Activated naive CD4-positive, alpha-beta T cell treated with anti-CD3 and anti-CD28 coated beads for 36 hours (primary cell): ENCODE data around the gene PAN3. TPM values are rescaled to one million over a fixed set of nuclear protein-coding genes. Genes with fewer than 3 reads are reported as not detected.
"Not testable (repeated sequence)": the region's sequence is repeated elsewhere in the genome, so short reads cannot be mapped to it uniquely, and the experiment has no call there.

Experiments used
- CTCF ChIA-PET: fragments of 350-600 bp; sonication (Branson Sonifier 250); formaldehyde crosslinking; loops from one replicate; lab custom pipeline; 2021; ENCODE audit warnings: antibody characterized with exemption; lab: Charles Lee
- DNase-seq: peaks from one replicate; pipeline ENCODE4 v3.0.0-alpha.2; 2020
- H3K27ac Mint-ChIP-seq: one replicate; pipeline ENCODE4 v1.8.0; 2021; ENCODE audit warnings: mild to moderate bottlenecking, mixed read lengths
- H3K27me3 Mint-ChIP-seq: one replicate; pipeline ENCODE4 v1.8.0; 2021; ENCODE audit warnings: low read depth, mixed read lengths
- H3K36me3 Mint-ChIP-seq: one replicate; pipeline ENCODE4 v1.8.0; 2021; ENCODE audit warnings: low read depth, mixed read lengths
- H3K4me1 Mint-ChIP-seq: one replicate; pipeline ENCODE4 v1.8.0; 2021; ENCODE audit warnings: low read depth, mixed read lengths
- H3K4me3 Mint-ChIP-seq: one replicate; pipeline ENCODE4 v1.8.0; 2021; ENCODE audit warnings: mild to moderate bottlenecking, moderate library complexity, mixed read lengths
- H3K9me3 Mint-ChIP-seq: one replicate; pipeline ENCODE4 v1.8.0; 2021; ENCODE audit warnings: mixed read lengths
- intact Hi-C: fragments of 100-400 bp; cut with micrococcal nuclease; formaldehyde crosslinking; loops from one replicate; pipeline ENCODE4 v1.15.1; 2023
- total RNA-seq, 2 experiments: library from RNA; stranded (reverse); gene quantifications; one replicate each; pipeline ENCODE4 v1.2.3, GENCODE V29; 2021

PAN3 gene
- total RNA-seq, 2 experiments from 2014 or later, result 21.2 to 21.7 TPM

GRCh38 chr13:28140433-28141125 lies 2.2 kb downstream of the PAN3 start:
- no peak for DNase-seq
- CTCF ChIA-PET, result interaction anchor here (0.6 kb wide), 1 partner anchor 81 kb away, joined by 3 read pairs; no protein-coding TSS in a partner anchor
- intact Hi-C loops, result no loop called here
- H3K36me3 Mint-ChIP-seq, result no peaks in the 10 kb centered on the region
- H3K27me3 Mint-ChIP-seq, result no peaks in the 10 kb centered on the region
- H3K4me1 Mint-ChIP-seq, result peaks cover 46% of the 10 kb centered on the region
- peak overlapping the region; percentile 77 for H3K4me3 Mint-ChIP-seq
- peak overlapping the region; percentile 3 for H3K27ac Mint-ChIP-seq
- no peaks in the 10 kb centered on the region for H3K9me3 Mint-ChIP-seq

- H3K9me3 Mint-ChIP-seq, intact Hi-C loops, DNase-seq, H3K36me3 Mint-ChIP-seq, CTCF ChIA-PET, H3K27me3 Mint-ChIP-seq: not testable (repeated sequence)
- Mint-ChIP-seq H3K4me3 (peak overlapping the region; percentile 45), H3K27ac (peak overlapping the region; percentile 16), H3K4me1 (peaks cover 44% of the 10 kb centered on the region)
Observed at GRCh38 chr13:28141542-28141941, 3.2 kb downstream of the PAN3 start.

- no peaks in the 10 kb centered on the region for H3K27me3 Mint-ChIP-seq
- DNase-seq, result no peak
- H3K9me3 Mint-ChIP-seq, result no peaks in the 10 kb centered on the region
- no peak overlapping the region for H3K27ac Mint-ChIP-seq
- no peak overlapping the region for H3K4me3 Mint-ChIP-seq
- CTCF ChIA-PET, result interaction anchor here (0.7 kb wide), 1 partner anchor 64 kb away, joined by 4 read pairs; no protein-coding TSS in a partner anchor
- H3K4me1 Mint-ChIP-seq, result peaks cover 59% of the 10 kb centered on the region
- intact Hi-C loops, result no loop called here
- no peaks in the 10 kb centered on the region for H3K36me3 Mint-ChIP-seq
Observed at GRCh38 chr13:28145049-28145448, 6.7 kb downstream of the PAN3 start.

GRCh38 chr13:28147495-28147894 lies 9.2 kb downstream of the PAN3 start:
- CTCF ChIA-PET, result interaction anchor here (1.1 kb wide), 1 partner anchor 12 kb away, joined by 3 read pairs; no protein-coding TSS in a partner anchor
- peaks cover 4% of the 10 kb centered on the region for H3K36me3 Mint-ChIP-seq
- intact Hi-C loops, result loop anchor here (1.0 kb wide), 1 partner anchor 9 kb away; the partner anchor contains the start of gene PAN3
- no peaks in the 10 kb centered on the region for H3K9me3 Mint-ChIP-seq
- H3K27ac Mint-ChIP-seq, result no peak overlapping the region
- H3K4me3 Mint-ChIP-seq, result no peak overlapping the region
- DNase-seq, result peak; percentile 23
- no peaks in the 10 kb centered on the region for H3K27me3 Mint-ChIP-seq
- H3K4me1 Mint-ChIP-seq, result peaks cover 48% of the 10 kb centered on the region

- H3K4me1 Mint-ChIP-seq, result peaks cover 30% of the 10 kb centered on the region
- CTCF ChIA-PET, result interaction anchor here (1.4 kb wide), 1 partner anchor 11 kb away, joined by 3 read pairs; no protein-coding TSS in a partner anchor
- H3K9me3 Mint-ChIP-seq, result peaks cover 16% of the 10 kb centered on the region
- H3K27ac Mint-ChIP-seq, result no peak overlapping the region
- H3K36me3 Mint-ChIP-seq, result peaks cover 22% of the 10 kb centered on the region
- intact Hi-C loops, result no loop called here
- H3K27me3 Mint-ChIP-seq, result no peaks in the 10 kb centered on the region
- no peak for DNase-seq
- no peak overlapping the region for H3K4me3 Mint-ChIP-seq
Observed at GRCh38 chr13:28159057-28159456, 20.7 kb downstream of the PAN3 start.

GRCh38 chr13:28161370-28161769 lies 23.0 kb downstream of the PAN3 start:
- CTCF ChIA-PET, result no interaction called here
- Mint-ChIP-seq H3K4me1 (peaks cover 43% of the 10 kb centered on the region), H3K27ac (no peak overlapping the region), H3K36me3 (peaks cover 22% of the 10 kb centered on the region), H3K9me3 (peaks cover 16% of the 10 kb centered on the region), H3K4me3 (no peak overlapping the region), H3K27me3 (no peaks in the 10 kb centered on the region)
- no peak for DNase-seq
- intact Hi-C loops, result no loop called here

GRCh38 chr13:28163587-28163986 lies 25.2 kb downstream of the PAN3 start:
- Mint-ChIP-seq H3K27ac (no peak overlapping the region), H3K27me3 (no peaks in the 10 kb centered on the region), H3K9me3 (peaks cover 4% of the 10 kb centered on the region), H3K36me3 (peaks cover 4% of the 10 kb centered on the region), H3K4me1 (peaks cover 48% of the 10 kb centered on the region), H3K4me3 (no peak overlapping the region)
- no peak for DNase-seq
- CTCF ChIA-PET, result no interaction called here
- intact Hi-C loops, result no loop called here

- CTCF ChIA-PET, result no interaction called here
- Mint-ChIP-seq H3K27me3 (no peaks in the 10 kb centered on the region), H3K4me1 (peaks cover 40% of the 10 kb centered on the region), H3K27ac (no peak overlapping the region), H3K9me3 (no peaks in the 10 kb centered on the region), H3K4me3 (no peak overlapping the region), H3K36me3 (peaks cover 2% of the 10 kb centered on the region)
- DNase-seq, result no peak
- intact Hi-C loops, result no loop called here
Observed at GRCh38 chr13:28166257-28166656, 27.9 kb downstream of the PAN3 start.

- Mint-ChIP-seq H3K9me3 (no peaks in the 10 kb centered on the region), H3K27ac (no peak overlapping the region), H3K36me3 (peaks cover 8% of the 10 kb centered on the region), H3K4me1 (peaks cover 33% of the 10 kb centered on the region), H3K27me3 (no peaks in the 10 kb centered on the region), H3K4me3 (no peak overlapping the region)
- intact Hi-C loops, result no loop called here
- CTCF ChIA-PET, result no interaction called here
- DNase-seq, result no peak
Observed at GRCh38 chr13:28171266-28171665, 32.9 kb downstream of the PAN3 start.

- H3K9me3 Mint-ChIP-seq, result no peaks in the 10 kb centered on the region
- CTCF ChIA-PET, result no interaction called here
- peaks cover 28% of the 10 kb centered on the region for H3K4me1 Mint-ChIP-seq
- no peaks in the 10 kb centered on the region for H3K27me3 Mint-ChIP-seq
- intact Hi-C loops, result no loop called here
- no peak overlapping the region for H3K27ac Mint-ChIP-seq
- H3K4me3 Mint-ChIP-seq, result no peak overlapping the region
- DNase-seq, result no peak
- peaks cover 15% of the 10 kb centered on the region for H3K36me3 Mint-ChIP-seq
Observed at GRCh38 chr13:28172947-28173346, 34.6 kb downstream of the PAN3 start.

- Mint-ChIP-seq H3K9me3 (no peaks in the 10 kb centered on the region), H3K27ac (no peak overlapping the region), H3K4me1 (peaks cover 28% of the 10 kb centered on the region), H3K4me3 (no peak overlapping the region), H3K36me3 (peaks cover 17% of the 10 kb centered on the region), H3K27me3 (no peaks in the 10 kb centered on the region)
- CTCF ChIA-PET, result no interaction called here
- intact Hi-C loops, result no loop called here
- no peak for DNase-seq
Observed at GRCh38 chr13:28173793-28174192, 35.4 kb downstream of the PAN3 start.

GRCh38 chr13:28177327-28177726 lies 39.0 kb downstream of the PAN3 start:
- DNase-seq, result no peak
- Mint-ChIP-seq H3K9me3 (no peaks in the 10 kb centered on the region), H3K27ac (no peak overlapping the region), H3K4me3 (no peak overlapping the region), H3K27me3 (no peaks in the 10 kb centered on the region), H3K4me1 (peaks cover 35% of the 10 kb centered on the region), H3K36me3 (peaks cover 26% of the 10 kb centered on the region)
- CTCF ChIA-PET, result no interaction called here
- intact Hi-C loops, result no loop called here

GRCh38 chr13:28177877-28178276 lies 39.5 kb downstream of the PAN3 start:
- no peak overlapping the region for H3K27ac Mint-ChIP-seq
- peaks cover 27% of the 10 kb centered on the region for H3K36me3 Mint-ChIP-seq
- intact Hi-C loops, result no loop called here
- no peak overlapping the region for H3K4me3 Mint-ChIP-seq
- no peaks in the 10 kb centered on the region for H3K27me3 Mint-ChIP-seq
- DNase-seq, result no peak
- CTCF ChIA-PET, result no interaction called here
- peaks cover 30% of the 10 kb centered on the region for H3K4me1 Mint-ChIP-seq
- H3K9me3 Mint-ChIP-seq, result no peaks in the 10 kb centered on the region
